ENCODE data around the gene KCNN3.

DNA sequence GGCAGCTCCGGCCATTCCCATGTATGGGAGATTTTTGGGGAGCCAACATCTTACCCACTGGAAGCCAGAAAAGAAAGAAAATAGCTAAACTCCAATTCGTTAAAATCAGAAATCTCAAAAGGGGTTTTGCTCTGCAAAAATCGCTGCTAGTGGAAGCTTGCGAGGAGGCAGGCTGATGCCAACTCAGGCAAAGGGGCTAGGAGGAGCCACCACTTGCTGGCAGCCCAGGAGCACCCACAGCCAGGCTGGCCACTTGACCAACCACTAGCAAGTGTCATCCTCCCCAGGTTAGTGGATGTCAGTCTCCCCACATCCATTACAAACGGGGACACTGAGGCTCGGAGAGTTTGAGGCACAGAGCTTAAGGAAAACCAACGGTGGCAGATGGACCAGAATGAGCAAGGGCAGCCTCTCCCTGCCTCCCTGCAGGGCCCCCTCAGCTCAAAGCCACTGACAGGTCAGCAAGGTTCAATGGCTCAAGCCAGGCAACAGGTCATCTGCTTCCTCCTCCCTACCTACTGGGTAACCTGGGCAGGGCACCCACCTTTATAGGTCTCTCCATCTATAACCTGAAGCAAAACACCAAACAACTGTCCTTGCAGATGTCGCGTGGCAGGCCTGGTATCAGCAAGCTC is 10.8 kb downstream of the KCNN3 start:
- TF ChIP-seq, protein P1, sequence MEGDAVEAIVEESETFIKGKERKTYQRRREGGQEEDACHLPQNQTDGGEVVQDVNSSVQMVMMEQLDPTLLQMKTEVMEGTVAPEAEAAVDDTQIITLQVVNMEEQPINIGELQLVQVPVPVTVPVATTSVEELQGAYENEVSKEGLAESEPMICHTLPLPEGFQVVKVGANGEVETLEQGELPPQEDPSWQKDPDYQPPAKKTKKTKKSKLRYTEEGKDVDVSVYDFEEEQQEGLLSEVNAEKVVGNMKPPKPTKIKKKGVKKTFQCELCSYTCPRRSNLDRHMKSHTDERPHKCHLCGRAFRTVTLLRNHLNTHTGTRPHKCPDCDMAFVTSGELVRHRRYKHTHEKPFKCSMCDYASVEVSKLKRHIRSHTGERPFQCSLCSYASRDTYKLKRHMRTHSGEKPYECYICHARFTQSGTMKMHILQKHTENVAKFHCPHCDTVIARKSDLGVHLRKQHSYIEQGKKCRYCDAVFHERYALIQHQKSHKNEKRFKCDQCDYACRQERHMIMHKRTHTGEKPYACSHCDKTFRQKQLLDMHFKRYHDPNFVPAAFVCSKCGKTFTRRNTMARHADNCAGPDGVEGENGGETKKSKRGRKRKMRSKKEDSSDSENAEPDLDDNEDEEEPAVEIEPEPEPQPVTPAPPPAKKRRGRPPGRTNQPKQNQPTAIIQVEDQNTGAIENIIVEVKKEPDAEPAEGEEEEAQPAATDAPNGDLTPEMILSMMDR (IDR thresholded peaks at IDR 0.05) = no peak
- no peak for TF ChIP-seq EP300 (IDR thresholded peaks at IDR 0.05)

All from esophagus muscularis mucosa (tissue), 3 donors.